ENCODE data around the gene PEX5L. TPM values are rescaled to one million over a fixed set of nuclear protein-coding genes. Genes with fewer than 3 reads are reported as not detected.

The PEX5L gene
- total RNA-seq, 4 donors from 2014 or later: not detected

- Histone ChIP-seq H3K27ac (no peak overlapping the region), H3K9me3 (no peaks in the 10 kb centered on the region), H3K27me3 (peaks cover 0 to 5% (median 0%) of the 10 kb centered on the region in 4 donors), H3K4me3 (no peak overlapping the region), H3K36me3 (no peaks in the 10 kb centered on the region), H3K4me1 (no peaks in the 10 kb centered on the region)
- no peak for DNase-seq
- intact Hi-C loops (cut with DNase I): no loop called here
- no peak for TF ChIP-seq POLR2A (IDR thresholded peaks at IDR 0.05)
- no peak for TF ChIP-seq CTCF (IDR thresholded peaks at IDR 0.05)
- WGBS, 2 donors: 61 to 70% methylated on average over 3 of the region's 3 CpGs
These were observed 109.5 kb downstream of the PEX5L start for GRCh38 chr3:179927191-179927590.

GRCh38 chr3:179921951-179922350 is 114.8 kb downstream of the PEX5L start:
- H3K36me3 ChIP-seq: no peaks in the 10 kb centered on the region
- H3K4me3 ChIP-seq: no peak overlapping the region
- H3K9me3 ChIP-seq: no peaks in the 10 kb centered on the region
- 46 to 59% methylated on average over 3 of the region's 3 CpGs for WGBS, 2 donors
- TF ChIP-seq POLR2A (IDR thresholded peaks at IDR 0.05): no peak
- no peak for TF ChIP-seq CTCF (IDR thresholded peaks at IDR 0.05)
- no peak for DNase-seq
- H3K4me1 ChIP-seq: no peaks in the 10 kb centered on the region
- intact Hi-C loops (cut with DNase I): no loop called here
- no peak overlapping the region for H3K27ac ChIP-seq
- H3K27me3 ChIP-seq: no peaks in the 10 kb centered on the region

- Histone ChIP-seq H3K4me1 (no peaks in the 10 kb centered on the region), H3K9me3 (no peaks in the 10 kb centered on the region), H3K36me3 (no peaks in the 10 kb centered on the region), H3K4me3 (no peak overlapping the region), H3K27me3 (no peaks in the 10 kb centered on the region), H3K27ac (no peak overlapping the region)
- WGBS, 2 donors: 55 to 62% methylated on average over 4 of the region's 4 CpGs
- no peak for DNase-seq
- intact Hi-C loops (cut with DNase I): no loop called here
- TF ChIP-seq CTCF (IDR thresholded peaks at IDR 0.05) (no peak), POLR2A (IDR thresholded peaks at IDR 0.05) (no peak)
These were observed 115.2 kb downstream of the PEX5L start for GRCh38 chr3:179921500-179921899.

DNA sequence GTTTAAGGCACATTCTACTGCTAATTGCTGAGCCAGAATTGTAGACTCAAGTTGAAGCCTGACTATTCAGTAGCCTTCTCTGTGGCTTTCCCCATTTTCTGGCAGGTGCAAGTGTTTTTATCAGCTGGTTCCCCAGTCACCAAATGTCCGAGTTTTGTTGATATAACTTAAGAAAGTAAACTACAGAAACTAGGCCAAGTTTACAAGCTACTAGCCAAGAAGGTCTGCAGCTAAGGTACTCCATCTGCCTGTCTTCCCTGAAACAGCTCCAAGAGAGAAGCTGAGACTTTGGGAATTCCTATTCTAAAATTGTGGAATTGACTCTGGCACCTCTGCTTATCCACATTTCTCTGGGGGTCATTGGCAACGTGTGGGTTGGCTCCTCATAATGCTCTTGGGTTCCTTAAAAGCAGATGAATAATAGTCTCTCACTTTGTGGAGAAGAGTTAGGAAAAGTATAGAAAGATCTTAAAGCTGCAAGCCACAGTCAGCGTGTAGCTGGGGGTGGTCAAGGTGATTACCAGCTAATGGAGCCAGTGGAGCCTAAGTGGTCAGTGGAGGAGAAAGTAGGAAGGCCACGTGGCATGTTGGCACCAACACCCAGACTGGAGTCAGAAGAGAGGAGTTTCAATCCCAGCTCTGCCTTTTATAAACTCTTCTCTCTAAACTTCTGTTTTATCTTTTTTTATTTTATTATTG is 128.8 kb downstream of the PEX5L start:
- intact Hi-C loops (cut with DNase I): no loop called here
- Histone ChIP-seq H3K27ac (no peak overlapping the region), H3K9me3 (no peaks in the 10 kb centered on the region), H3K36me3 (no peaks in the 10 kb centered on the region), H3K4me1 (no peaks in the 10 kb centered on the region), H3K4me3 (no peak overlapping the region), H3K27me3 (peaks cover 0 to 5% (median 0%) of the 10 kb centered on the region in 4 donors)
- no peak for DNase-seq
- 46 to 50% methylated on average over 4 of the region's 4 CpGs for WGBS, 2 donors
- TF ChIP-seq CTCF (IDR thresholded peaks at IDR 0.05) (no peak), POLR2A (IDR thresholded peaks at IDR 0.05) (no peak)

- 68% methylated on average over 9 to 10 of the region's 10 CpGs for WGBS, 2 donors
- no peak overlapping the region for H3K27ac ChIP-seq
- no peak overlapping the region for H3K4me3 ChIP-seq
- no peaks in the 10 kb centered on the region for H3K36me3 ChIP-seq
- no peak for DNase-seq
- peaks cover 0 to 5% (median 0%) of the 10 kb centered on the region in 4 donors for H3K27me3 ChIP-seq
- intact Hi-C loops (cut with DNase I): no loop called here
- TF ChIP-seq CTCF (IDR thresholded peaks at IDR 0.05) (no peak), POLR2A (IDR thresholded peaks at IDR 0.05) (no peak)
- no peaks in the 10 kb centered on the region for H3K9me3 ChIP-seq
- H3K4me1 ChIP-seq: no peaks in the 10 kb centered on the region
These were observed 134.7 kb downstream of the PEX5L start for GRCh38 chr3:179902061-179902460.

Measured in esophagus squamous epithelium (tissue), 5 donors.